NCI-H526 treated with DMSO at 0.1 percent for 48 hours (cell line): Measurements from ENCODE around the gene LRP11.

ENCODE experiments used
- DNase-seq: peaks from one replicate; lab custom pipeline; 2025; lab: John Stamatoyannopoulos, UW

Gene LRP11

DNA sequence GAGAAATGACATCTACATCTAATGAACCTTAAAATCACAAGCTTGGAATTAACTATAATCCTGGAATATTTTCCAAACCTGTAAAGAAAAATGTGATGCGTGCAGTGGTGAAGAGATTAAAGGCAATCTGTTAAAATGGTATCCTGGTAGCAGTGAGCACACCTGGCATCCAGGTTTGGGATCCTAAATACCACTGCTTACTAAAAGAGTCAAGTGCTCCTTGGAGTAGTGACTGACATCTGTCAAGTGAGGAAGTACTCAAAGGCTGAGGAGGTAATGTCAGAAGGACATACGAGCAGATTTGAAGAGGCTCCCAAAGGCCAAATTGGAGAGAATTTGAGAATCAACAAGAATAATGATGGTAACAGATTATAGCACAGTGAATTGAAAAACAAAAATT lies 81.8 kb downstream of the LRP11 start:
- no peak for DNase-seq

DNA sequence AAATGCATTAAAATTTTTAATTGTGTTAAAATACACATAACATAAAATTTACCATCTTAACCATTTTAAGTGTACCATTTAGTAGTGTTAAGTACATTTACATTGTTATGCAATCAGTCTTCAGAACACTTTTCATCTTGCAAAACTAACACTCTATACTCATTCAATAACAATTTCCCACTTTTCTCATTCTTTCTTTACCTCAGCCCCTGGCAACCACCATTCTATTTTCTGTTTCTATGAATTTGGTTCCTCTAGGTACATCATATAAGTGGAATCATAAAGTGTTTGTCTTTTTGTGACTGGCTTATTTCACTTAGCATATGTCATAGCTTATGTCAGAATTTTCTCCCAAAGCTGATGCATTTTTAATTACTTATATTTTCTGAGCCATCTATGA lies 82.4 kb downstream of the LRP11 start:
- no peak for DNase-seq

DNA sequence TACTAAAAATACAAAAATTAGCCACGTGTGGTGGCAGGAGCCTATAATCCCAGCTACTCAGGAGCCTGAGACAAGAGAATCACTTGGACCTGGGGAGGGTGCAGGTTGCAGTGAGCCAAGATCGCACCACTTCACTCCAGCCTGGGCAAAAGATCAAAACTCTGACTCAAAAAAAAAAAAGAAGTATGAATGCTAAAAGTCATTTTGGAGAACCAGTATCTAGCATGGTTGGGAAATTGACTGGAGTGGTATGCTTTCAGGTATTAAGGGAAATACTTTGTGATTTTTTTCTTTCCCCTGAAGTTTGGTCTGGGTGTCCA lies 84.6 kb downstream of the LRP11 start:
- DNase-seq = no peak

DNA sequence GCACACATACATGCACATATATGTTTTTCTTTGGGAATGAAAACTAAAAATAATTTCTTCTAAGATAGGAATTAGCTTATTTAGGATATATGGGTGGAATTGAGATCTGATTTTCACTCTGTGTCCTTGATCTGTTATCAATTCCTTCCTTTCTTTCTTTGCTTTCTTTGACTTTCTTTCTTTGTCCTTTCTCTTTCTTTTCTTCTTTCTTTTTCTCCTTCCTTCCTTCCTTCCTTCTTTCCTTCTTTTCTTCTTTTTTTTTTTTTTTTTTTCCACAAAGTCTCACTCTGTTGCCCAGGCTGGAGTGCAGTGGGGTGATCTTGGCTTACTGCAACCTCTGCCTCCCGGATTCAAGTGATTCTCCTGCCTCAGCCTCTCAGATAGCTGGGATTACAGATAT lies 86.5 kb downstream of the LRP11 start:
- no peak for DNase-seq

DNA sequence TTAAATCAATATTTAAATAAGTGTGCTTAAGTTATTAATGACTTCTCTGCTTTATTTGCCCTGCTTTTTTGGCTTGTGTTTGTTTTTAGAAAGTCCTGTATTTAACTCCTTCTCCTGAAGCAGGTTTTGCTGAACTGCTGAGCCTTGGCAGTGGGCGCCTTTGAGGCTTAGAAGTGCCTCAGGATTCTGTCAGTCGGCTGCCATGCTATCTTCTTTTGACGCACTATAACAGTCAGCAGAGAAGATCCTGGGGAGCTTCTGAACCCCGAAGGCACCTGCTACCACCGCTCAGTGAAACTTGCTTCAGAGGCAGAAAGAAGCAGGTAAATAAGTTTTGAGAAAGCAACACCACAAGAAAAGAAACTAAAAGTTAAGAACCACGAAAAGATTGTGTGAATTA lies 92.2 kb downstream of the LRP11 start:
- no peak for DNase-seq

DNA sequence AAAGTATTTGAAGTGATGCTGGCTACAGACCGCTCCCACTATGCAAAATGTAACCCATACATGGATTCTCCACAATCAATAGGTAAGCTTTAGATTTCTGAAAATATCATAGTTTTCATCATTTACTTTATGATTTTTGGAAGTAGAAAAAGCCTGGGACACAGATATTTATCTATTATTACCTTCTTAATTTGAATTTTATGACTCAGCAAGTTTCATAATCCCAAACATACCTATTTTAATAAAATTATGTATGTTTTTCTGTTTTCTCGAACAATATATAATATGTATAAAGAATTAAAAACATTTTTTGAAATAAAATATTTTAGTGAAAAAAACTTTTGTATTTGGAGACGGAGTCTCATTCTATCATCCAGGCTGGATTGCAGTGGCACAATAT lies 93.0 kb downstream of the LRP11 start:
- no peak for DNase-seq

DNA sequence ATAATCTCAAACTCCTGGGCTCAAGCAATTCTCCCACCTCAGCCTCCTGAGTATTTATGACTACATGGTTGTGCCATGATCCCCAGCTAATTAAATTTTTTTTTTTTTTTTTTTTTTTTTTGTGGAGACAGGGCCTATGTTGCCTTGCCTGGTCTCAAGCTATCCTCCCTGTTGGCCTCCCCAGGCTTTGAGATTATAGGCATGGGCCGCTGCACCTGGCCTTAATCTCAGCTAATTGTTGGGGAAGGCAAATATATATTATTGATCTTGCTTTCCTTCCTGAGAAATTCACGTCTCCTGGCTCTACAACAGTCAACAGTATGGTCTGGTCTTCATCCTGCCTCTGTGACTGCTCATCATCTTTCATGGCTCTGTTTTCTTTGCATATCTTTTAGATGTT lies 94.5 kb downstream of the LRP11 start:
- no peak for DNase-seq
